HepG2 (cell line): Measurements from ENCODE around the gene CHRNB2. TPM values are rescaled to one million over a fixed set of nuclear protein-coding genes. Genes with fewer than 3 reads are reported as not detected.

Experiments
- AGO1 ChIP-seq: fragments of 200-400 bp; formaldehyde crosslinking; IDR thresholded peaks from 2 replicates; pipeline ENCODE4 v1.6.1; 2017; ENCODE audit warnings: mild to moderate bottlenecking, low read depth, low read length, moderate library complexity; ENCODE audit not compliant: poor library complexity, severe bottlenecking
- AHR ChIP-seq: IDR thresholded peaks from 2 replicates; pipeline ENCODE4 v1.6.1; 2018; ENCODE audit warnings: missing genetic modification reagents, missing compliant biosample characterization
- BCLAF1 ChIP-seq: fragments of 450-650 bp; IDR thresholded peaks from 2 replicates; pipeline ENCODE4 v1.6.1; 2017; ENCODE audit warnings: mild to moderate bottlenecking
- BHLHE40 ChIP-seq: IDR thresholded peaks from 2 replicates; pipeline ENCODE4 v1.6.1; 2011; ENCODE audit warnings: low read length, improper control_type of control experiment
- CHD2 ChIP-seq: IDR thresholded peaks from 2 replicates; pipeline ENCODE4 v1.6.1; 2011; ENCODE audit warnings: low read depth, low read length, improper control_type of control experiment
- DPF2 ChIP-seq: sonication (generic); formaldehyde crosslinking; IDR thresholded peaks from 2 replicates; pipeline ENCODE4 v1.4.0; 2020; ENCODE audit warnings: mild to moderate bottlenecking, low read depth, missing genetic modification reagents, borderline replicate concordance
- EEA1 ChIP-seq: sonication (generic); formaldehyde crosslinking; IDR thresholded peaks from 2 replicates; pipeline ENCODE4 v1.5.1; 2020; ENCODE audit warnings: mild to moderate bottlenecking, missing genetic modification reagents, borderline replicate concordance
- ETV6 ChIP-seq: sonication (generic); formaldehyde crosslinking; conservative IDR thresholded peaks from 2 replicates; pipeline ENCODE4 v1.4.0; 2020; ENCODE audit warnings: missing genetic modification reagents
- FOXP4 ChIP-seq: sonication (generic); formaldehyde crosslinking; IDR thresholded peaks from 2 replicates; pipeline ENCODE4 v1.4.0; 2020; ENCODE audit warnings: missing genetic modification reagents
- KAT7 ChIP-seq: IDR thresholded peaks from 2 replicates; pipeline ENCODE4 v1.6.1; 2018; ENCODE audit warnings: borderline replicate concordance, missing compliant biosample characterization
- KLF6 ChIP-seq: IDR thresholded peaks from 2 replicates; pipeline ENCODE4 v1.8.0; 2016; ENCODE audit warnings: missing biosample characterization, missing genetic modification reagents
- LCORL ChIP-seq, 2 experiments: fragments of 450-650 bp in 1 of 2; sonication (generic) in 1 of 2; formaldehyde crosslinking in 1 of 2; IDR thresholded peaks; 2 replicates each; pipeline versions ENCODE4 v1.5.0 to v1.6.1; 2017 to 2020; ENCODE audit warnings: antibody characterized with exemption in 1 of 2, missing genetic modification reagents in 1 of 2
- MEIS2 ChIP-seq: sonication (generic); formaldehyde crosslinking; IDR thresholded peaks from 2 replicates; pipeline ENCODE4 v1.9.0; 2021; ENCODE audit warnings: mild to moderate bottlenecking, missing genetic modification reagents
- NCOA5 ChIP-seq: sonication (generic); formaldehyde crosslinking; IDR thresholded peaks from 2 replicates; pipeline ENCODE4 v1.4.0; 2020; ENCODE audit warnings: missing genetic modification reagents
- NR2F6 ChIP-seq, 2 experiments: IDR thresholded peaks; 2 replicates each; pipeline ENCODE4 v1.6.1; 2016; ENCODE audit warnings: antibody characterized with exemption in 1 of 2, mild to moderate bottlenecking in 1 of 2
- THYN1 ChIP-seq: sonication (generic); formaldehyde crosslinking; IDR thresholded peaks from 2 replicates; pipeline ENCODE4 v1.8.1; 2023; ENCODE audit warnings: low read depth, mild to moderate bottlenecking, moderate library complexity, missing genetic modification reagents, borderline replicate concordance
- ZNF101 ChIP-seq: sonication (generic); formaldehyde crosslinking; IDR thresholded peaks from 2 replicates; pipeline ENCODE4 v1.4.0; 2020; ENCODE audit warnings: mild to moderate bottlenecking, low read depth, missing genetic modification reagents, borderline replicate concordance
- ZNF281 ChIP-seq: sonication (generic); formaldehyde crosslinking; IDR thresholded peaks from 2 replicates; pipeline ENCODE4 v1.4.0; 2020; ENCODE audit warnings: missing genetic modification reagents, borderline replicate concordance
- ZNF550 ChIP-seq: sonication (generic); formaldehyde crosslinking; IDR thresholded peaks from 2 replicates; pipeline ENCODE4 v1.4.0; 2020; ENCODE audit warnings: mild to moderate bottlenecking, missing genetic modification reagents, borderline replicate concordance
- ZNF674 ChIP-seq: sonication (generic); formaldehyde crosslinking; IDR thresholded peaks from 2 replicates; pipeline ENCODE4 v1.5.0; 2020; ENCODE audit warnings: low read depth, mild to moderate bottlenecking, missing genetic modification reagents
- ZNF746 ChIP-seq: sonication (generic); formaldehyde crosslinking; IDR thresholded peaks from 2 replicates; pipeline ENCODE4 v1.8.0; 2022; ENCODE audit warnings: mild to moderate bottlenecking, missing genetic modification reagents
- ZSCAN20 ChIP-seq: sonication (generic); formaldehyde crosslinking; IDR thresholded peaks from 2 replicates; pipeline ENCODE4 v1.4.0; 2020; ENCODE audit warnings: missing genetic modification reagents, mild to moderate bottlenecking, borderline replicate concordance
- polyA plus RNA-seq, 8 experiments: library from polyadenylated mRNA; depleted of rRNA in 3 of 8; stranded (reverse) in 7 of 8; unstranded in 1 of 8; fragments of >200 nt; fragmentation: Illumina TruSeq in 4 of 8; extraction: Trizol in 4 of 8; gene quantifications; 2 replicates each; pipeline versions ENCODE4 v1.2.1 to v1.2.3, GENCODE V29; 2011 to 2016; ENCODE audit warnings: low read depth in 4 of 8, missing spikeins in 1 of 8, mixed read lengths in 1 of 8; ENCODE audit not compliant: insufficient read depth in 1 of 8
- total RNA-seq, 5 experiments: library from RNA; depleted of rRNA; stranded (reverse); fragments of >200 nt; fragmentation: Illumina TruSeq; extraction: Trizol; gene quantifications; 2 replicates each; pipeline ENCODE4 v1.2.3, GENCODE V29; 2016; ENCODE audit warnings: low read depth in 1 of 5

The CHRNB2 gene
- total and polyA plus RNA-seq, 2 of the 13 experiments (the other 11 are each of a cell fraction or from before 2014, with no cell fraction given): 0.03 to 0.07 TPM

- TF ChIP-seq BCLAF1: no peak
- no peak for TF ChIP-seq ZNF101 (CRISPR knock-in tag)
- TF ChIP-seq BHLHE40: no peak
- TF ChIP-seq MEIS2 (CRISPR knock-in tag): peak; percentile 97
- TF ChIP-seq CHD2: no peak
- peak; percentile 94; the same call in 1 of the 2 replicates for TF ChIP-seq AHR (CRISPR knock-in tag)
- peak; percentile 98 for TF ChIP-seq ZSCAN20 (CRISPR knock-in tag)
- 0 out of 2 replicates have a peak, but pooled peaks have one; percentile 63 for TF ChIP-seq THYN1 (CRISPR knock-in tag)
- no peak for TF ChIP-seq LCORL (IDR thresholded peaks at IDR 0.05)
- no peak for TF ChIP-seq LCORL (CRISPR knock-in tag; IDR thresholded peaks at IDR 0.05)
- no peak for TF ChIP-seq ZNF550
- TF ChIP-seq ETV6 (CRISPR knock-in tag): peak; percentile 96
- peak; percentile 64; the same call in 1 of the 2 replicates for TF ChIP-seq ZNF746 (CRISPR knock-in tag)
- no peak for TF ChIP-seq DPF2 (CRISPR knock-in tag)
- no peak for TF ChIP-seq NCOA5
- peak; percentile 99 for TF ChIP-seq KLF6 (CRISPR knock-in tag)
- TF ChIP-seq EEA1 (CRISPR knock-in tag): peak; percentile 96; the same call in 1 of the 2 replicates
- peak; percentile 49; the same call in 1 of the 2 replicates for TF ChIP-seq FOXP4 (CRISPR knock-in tag)
- TF ChIP-seq AGO1: no peak
- no peak for TF ChIP-seq NR2F6 (IDR thresholded peaks at IDR 0.05)
- 0 out of 2 replicates have a peak, but pooled peaks have one; percentile 29 for TF ChIP-seq NR2F6 (CRISPR knock-in tag; IDR thresholded peaks at IDR 0.05)
- TF ChIP-seq ZNF674 (CRISPR knock-in tag): peak; percentile 86; the same call in 1 of the 2 replicates
- no peak for TF ChIP-seq KAT7
- peak; percentile 83; the same call in 1 of the 2 replicates for TF ChIP-seq ZNF281 (CRISPR knock-in tag)
Observed at GRCh38 chr1:154567386-154568156, at the start of gene CHRNB2 (continued).
